GM12801 (cell line): ENCODE results near the gene PRRT1B.

Experiments used
- CTCF ChIP-seq: IDR thresholded peaks from one replicate; pipeline ENCODE4 v1.5.1; 2011; ENCODE audit warnings: control low read depth; ENCODE audit not compliant: insufficient read length; ENCODE audit errors: extremely low read depth

Gene PRRT1B

GRCh38 chr9:131598121-131598520 is 52.8 kb downstream of the PRRT1B start:
- no peak for TF ChIP-seq CTCF

GRCh38 chr9:131601683-131602181 is 56.4 kb downstream of the PRRT1B start:
- TF ChIP-seq CTCF: no peak

- no peak for TF ChIP-seq CTCF
Measured at GRCh38 chr9:131603199-131603598, 57.9 kb downstream of the PRRT1B start.

GRCh38 chr9:131603711-131604439 is 58.6 kb downstream of the PRRT1B start:
- no peak for TF ChIP-seq CTCF

DNA sequence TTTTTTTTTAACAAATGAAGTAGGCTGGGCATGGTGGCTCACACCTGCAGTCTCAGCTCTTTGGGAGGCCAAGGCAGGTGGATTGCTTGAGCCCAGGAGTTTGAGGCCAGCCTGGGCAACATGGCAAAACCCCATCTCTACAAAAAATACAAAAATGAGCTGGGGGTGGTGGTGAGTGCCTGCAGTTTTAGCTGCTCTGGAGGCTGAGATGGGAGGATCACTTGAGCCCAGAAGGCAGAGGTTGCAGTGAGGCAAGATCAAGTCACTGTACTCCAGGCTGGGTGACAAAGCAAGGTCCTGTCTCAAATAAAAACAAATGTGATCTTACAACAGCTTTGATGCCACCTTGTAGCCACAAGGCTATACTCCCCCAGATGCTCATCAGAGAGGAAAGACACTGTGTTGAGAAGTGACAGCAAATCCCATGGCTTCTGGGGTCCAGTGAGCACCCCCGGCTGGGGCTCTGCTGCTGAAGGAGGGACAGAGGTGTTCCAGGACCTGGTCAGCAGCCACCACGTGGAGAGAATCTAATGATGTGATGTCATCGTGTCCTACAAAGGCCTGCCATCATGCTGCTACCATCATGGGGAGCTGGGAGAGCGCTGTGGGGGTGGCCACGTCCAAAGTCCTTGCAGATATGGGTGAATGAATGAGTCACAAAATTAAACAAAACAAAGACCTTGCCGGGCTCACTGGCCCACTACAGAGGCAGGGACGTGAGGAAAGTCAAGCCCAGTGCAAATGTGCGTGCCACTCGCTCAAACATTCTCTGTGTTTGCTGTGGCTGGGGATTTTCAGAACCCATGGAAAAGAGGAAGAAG is 60.7 kb downstream of the PRRT1B start:
- TF ChIP-seq CTCF: no peak

- TF ChIP-seq CTCF: no peak
Measured at GRCh38 chr9:131606896-131607567, 61.7 kb downstream of the PRRT1B start.

DNA sequence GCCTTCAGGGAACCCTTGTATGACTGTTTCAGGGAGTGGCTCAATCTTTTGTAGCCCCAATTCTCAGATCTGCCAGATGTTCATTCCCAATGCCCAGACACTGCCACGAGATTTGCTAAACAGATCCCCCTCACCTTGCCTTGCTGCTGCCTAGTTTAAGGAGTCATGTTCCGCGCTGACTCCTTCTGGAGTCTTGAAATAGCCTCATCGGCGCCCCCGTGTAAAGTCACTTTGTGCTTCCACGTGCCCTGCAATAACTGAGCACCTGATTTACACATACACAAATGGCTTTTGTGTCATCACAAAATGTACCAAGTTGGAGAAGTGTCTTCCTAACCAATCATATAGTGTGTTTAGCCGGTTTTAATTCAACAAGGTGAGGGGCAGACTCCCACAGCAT is 62.3 kb downstream of the PRRT1B start:
- TF ChIP-seq CTCF: no peak
